Measurements from ENCODE around the gene CRYAB. TPM values are rescaled to one million over a fixed set of nuclear protein-coding genes. Genes with fewer than 3 reads are reported as not detected.
"Not testable (repeated sequence)": the region's sequence is repeated elsewhere in the genome, so short reads cannot be mapped to it uniquely, and the experiment has no call there.

Gene CRYAB
- total RNA-seq, 2 donors from 2014 or later, result 59.0 to 80.1 TPM

GRCh38 chr11:111934306-111934705 is 22.7 kb upstream of the CRYAB start:
- Histone ChIP-seq H3K4me1 (replicated peaks) (no peaks in the 10 kb centered on the region), H3K27me3 (replicated peaks; ENCODE audit: insufficient read depth) (no peaks in the 10 kb centered on the region), H3K27ac (no peak overlapping the region), H3K4me3 (no peak overlapping the region), H3K36me3 (no peaks in the 10 kb centered on the region), H3K9me3 (no peaks in the 10 kb centered on the region)
- no peak for TF ChIP-seq POLR2A (IDR thresholded peaks at IDR 0.05)
- TF ChIP-seq POLR2AphosphoS5 (IDR thresholded peaks at IDR 0.05), result no peak
- no peak for TF ChIP-seq CTCF (IDR thresholded peaks at IDR 0.05)
- 96% methylated on average over 1 of the region's 1 CpG for WGBS
- intact Hi-C loops (cut with DNase I), result loop anchor here (5.0 kb wide), 1 partner anchor 153 kb away; the partner anchor contains the start of genes SDHD and TIMM8B
- DNase-seq (ENCODE audit: low spot score), result no peak

DNA sequence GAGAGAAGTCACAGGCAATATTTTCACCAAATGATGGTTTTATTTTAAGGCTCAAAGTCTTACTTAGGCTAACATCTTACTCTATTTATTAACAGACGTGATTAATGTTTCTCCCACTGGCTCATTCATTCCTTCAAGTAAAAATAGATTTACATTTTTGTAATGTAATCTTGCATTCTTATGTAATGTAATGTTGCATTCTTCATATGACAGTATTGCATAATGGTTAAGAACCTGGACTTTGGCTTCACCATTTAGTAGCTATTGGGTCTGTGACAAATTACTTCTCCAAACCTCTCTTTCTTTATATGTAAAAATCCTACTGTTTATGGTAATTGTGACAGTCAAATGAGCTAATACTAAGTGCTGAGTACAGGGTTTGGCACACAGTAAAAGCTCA is 22.3 kb upstream of the CRYAB start:
- TF ChIP-seq POLR2A (IDR thresholded peaks at IDR 0.05) (no peak), POLR2AphosphoS5 (IDR thresholded peaks at IDR 0.05) (no peak), CTCF (IDR thresholded peaks at IDR 0.05) (no peak)
- intact Hi-C loops (cut with DNase I), result loop anchor here (5.0 kb wide), 1 partner anchor 153 kb away; the partner anchor contains the start of genes SDHD and TIMM8B
- H3K9me3 ChIP-seq, result no peaks in the 10 kb centered on the region
- H3K4me3 ChIP-seq, result no peak overlapping the region
- no peaks in the 10 kb centered on the region for H3K36me3 ChIP-seq
- 84% methylated on average over 1 of the region's 1 CpG for WGBS
- H3K27ac ChIP-seq, result no peak overlapping the region
- H3K4me1 ChIP-seq (replicated peaks), result no peaks in the 10 kb centered on the region
- no peak for DNase-seq (ENCODE audit: low spot score)
- no peaks in the 10 kb centered on the region for H3K27me3 ChIP-seq (replicated peaks; ENCODE audit: insufficient read depth)

GRCh38 chr11:111933176-111933575 is 21.6 kb upstream of the CRYAB start:
- not testable (repeated sequence) for H3K4me3 ChIP-seq; H3K9me3 ChIP-seq; H3K27me3 ChIP-seq (replicated peaks; ENCODE audit: insufficient read depth); H3K27ac ChIP-seq; H3K36me3 ChIP-seq; DNase-seq (ENCODE audit: low spot score); H3K4me1 ChIP-seq (replicated peaks)
- WGBS, result 94% methylated on average over 14 of the region's 14 CpGs
- intact Hi-C loops (cut with DNase I), result loop anchor here (5.0 kb wide), 1 partner anchor 154 kb away; the partner anchor contains the start of genes SDHD and TIMM8B

DNA sequence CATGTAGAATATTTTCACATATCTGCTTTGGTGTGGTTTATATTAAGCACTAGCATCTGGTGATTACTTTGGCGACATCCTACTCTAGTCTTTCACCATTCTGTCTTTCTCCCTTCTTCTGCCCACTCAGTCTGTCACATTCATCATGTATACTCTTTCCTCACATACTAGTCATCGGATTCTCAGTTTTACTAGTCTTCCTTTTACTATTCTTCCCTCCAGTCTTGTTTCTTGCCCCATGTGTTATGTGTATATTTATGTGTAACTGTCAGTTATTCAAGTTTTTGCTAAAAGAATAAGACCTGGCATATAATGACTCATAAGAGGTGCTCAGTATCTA is 21.0 kb upstream of the CRYAB start:
- TF ChIP-seq POLR2A (IDR thresholded peaks at IDR 0.05) (no peak), CTCF (IDR thresholded peaks at IDR 0.05) (no peak), POLR2AphosphoS5 (IDR thresholded peaks at IDR 0.05) (no peak)
- DNase-seq (ENCODE audit: low spot score), result no peak
- H3K4me3 ChIP-seq, result no peak overlapping the region
- H3K27ac ChIP-seq, result no peak overlapping the region
- no peaks in the 10 kb centered on the region for H3K36me3 ChIP-seq
- H3K4me1 ChIP-seq (replicated peaks), result no peaks in the 10 kb centered on the region
- no peaks in the 10 kb centered on the region for H3K27me3 ChIP-seq (replicated peaks; ENCODE audit: insufficient read depth)
- intact Hi-C loops (cut with DNase I), result loop anchor here (5.0 kb wide), 1 partner anchor 155 kb away; the partner anchor contains the start of genes SDHD and TIMM8B
- 86% methylated on average over 2 of the region's 2 CpGs for WGBS
- no peaks in the 10 kb centered on the region for H3K9me3 ChIP-seq

- TF ChIP-seq POLR2AphosphoS5 (IDR thresholded peaks at IDR 0.05) (no peak), POLR2A (IDR thresholded peaks at IDR 0.05) (no peak), CTCF (IDR thresholded peaks at IDR 0.05) (no peak)
- Histone ChIP-seq H3K4me3 (no peak overlapping the region), H3K36me3 (no peaks in the 10 kb centered on the region), H3K9me3 (no peaks in the 10 kb centered on the region), H3K4me1 (replicated peaks) (peaks cover 4% of the 10 kb centered on the region), H3K27me3 (replicated peaks; ENCODE audit: insufficient read depth) (no peaks in the 10 kb centered on the region), H3K27ac (no peak overlapping the region)
- WGBS, result 50% methylated on average over 4 of the region's 4 CpGs
- no peak for DNase-seq (ENCODE audit: low spot score)
- intact Hi-C loops (cut with DNase I), result loop anchor here (2.0 to 5.0 kb wide), 2 partner anchors 52 to 157 kb away; partner anchors contain the start of genes SDHD and TIMM8B
Measured at GRCh38 chr11:111930472-111930871, 18.9 kb upstream of the CRYAB start.

Measured in prostate gland (tissue), 2 donors.